K562 treated with DMSO at 1 percent for 4 hours (cell line): ENCODE results near the gene TBC1D14. TPM values are rescaled to one million over a fixed set of nuclear protein-coding genes. Genes with fewer than 3 reads are reported as not detected.

Experiments
- total RNA-seq: library from RNA; unstranded; fragments of 300-600 nt; gene quantifications from 2 replicates; pipeline ENCODE4 v1.2.3, GENCODE V29; 2022; ENCODE audit not compliant: insufficient read depth

The TBC1D14 gene
- total RNA-seq, result 32.9 and 42.7 TPM in 2 replicates

DNA sequence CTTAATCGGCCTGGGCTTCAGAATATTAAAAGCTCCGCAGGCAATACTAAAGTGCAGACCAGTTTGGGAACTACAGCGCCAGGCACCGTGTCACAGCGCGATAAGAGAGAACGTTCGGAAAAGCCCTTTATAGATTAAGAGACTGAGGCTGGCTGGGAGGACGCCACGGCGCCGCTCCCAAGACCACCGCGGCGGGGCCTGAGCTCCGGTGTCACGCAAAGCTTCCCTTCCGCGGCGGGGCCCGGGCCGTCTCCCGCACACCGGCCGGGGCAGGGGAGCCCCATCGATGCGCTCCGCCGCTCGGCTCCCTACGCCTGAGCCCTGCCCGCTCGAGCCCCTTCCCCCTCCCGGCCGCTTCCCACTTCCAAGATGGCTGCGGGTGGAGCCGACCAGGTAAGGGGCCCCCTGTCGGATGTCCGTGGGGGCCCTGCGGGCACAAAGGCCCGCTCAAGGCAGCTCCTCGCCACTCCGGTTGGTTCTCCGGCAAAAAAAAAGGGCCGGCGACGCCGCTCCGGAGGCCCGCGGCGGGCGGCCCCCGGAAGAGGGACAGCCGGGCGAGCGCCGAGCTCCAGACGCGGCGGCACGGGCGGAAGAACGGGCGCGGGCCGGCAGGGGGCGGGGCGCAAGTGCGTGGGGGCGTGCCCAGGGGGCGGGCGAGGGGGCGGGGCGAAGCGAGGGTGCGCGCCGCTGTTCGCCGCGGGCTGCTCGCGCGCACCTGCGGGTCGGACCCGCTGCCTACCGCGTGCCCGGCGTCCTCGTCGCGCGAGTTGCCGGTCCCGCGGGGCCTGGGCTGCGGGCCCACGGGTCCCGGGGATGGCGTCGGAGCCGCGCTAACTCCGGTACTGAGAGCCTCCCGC is at the start of gene TBC1D14:
TSS of gene TBC1D14 (plus strand) at position 714 of the 857 bp plus-strand sequence. CDS start 13,564 bp downstream, outside the sequence.

DNA sequence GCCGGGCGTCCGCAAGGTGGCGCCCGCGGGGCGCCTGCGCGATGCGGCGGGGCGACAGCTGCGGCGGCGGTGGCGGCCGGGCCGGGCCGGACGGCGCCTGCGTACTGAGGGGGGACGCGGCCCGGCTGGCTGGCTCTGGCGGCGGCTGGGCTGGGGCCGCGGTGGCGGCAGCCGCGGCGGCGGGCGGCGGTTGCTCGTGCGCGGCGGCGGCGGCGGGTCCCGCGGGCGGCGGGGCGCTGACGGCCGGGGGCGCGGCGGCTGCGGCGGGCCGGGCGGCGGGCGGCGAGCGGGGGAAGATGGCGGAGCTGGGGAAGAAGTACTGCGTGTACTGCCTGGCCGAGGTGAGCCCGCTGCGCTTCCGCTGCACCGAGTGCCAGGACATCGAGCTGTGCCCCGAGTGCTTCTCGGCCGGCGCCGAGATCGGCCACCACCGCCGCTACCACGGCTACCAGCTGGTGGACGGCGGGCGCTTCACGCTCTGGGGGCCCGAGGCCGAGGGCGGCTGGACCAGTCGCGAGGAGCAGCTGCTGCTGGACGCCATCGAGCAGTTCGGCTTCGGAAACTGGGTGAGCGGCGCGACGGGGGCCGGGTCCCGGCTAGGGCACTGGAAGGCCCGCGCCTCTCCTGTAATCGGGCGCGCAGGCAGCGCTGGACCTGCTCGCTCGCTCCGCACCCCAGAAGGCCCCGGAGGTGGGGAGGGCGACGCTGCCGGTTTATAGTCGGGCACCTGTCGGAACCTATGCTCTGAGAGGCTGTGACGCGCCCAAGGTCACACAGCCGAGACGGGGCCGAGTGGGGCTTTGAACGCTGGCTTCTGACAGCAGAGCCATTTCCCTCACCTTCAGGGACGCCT is 133.9 kb downstream of the TBC1D14 start, which contains the start of gene TADA2B:
TSS of gene TADA2B (plus strand) at position 89 of the 853 bp plus-strand sequence. CDS start at position 297, 208 bp downstream.

GRCh38 chr4:7067452-7068278 is 158.0 kb downstream of the TBC1D14 start, which contains the start of gene GRPEL1:
Gene GRPEL1 (minus strand): TSS chr4:7068064. CDS start chr4:7068032, 32 bp downstream.

Other genes with a start within 250 kb of the TBC1D14 start
- gene S100P, start 215.9 kb upstream of the TBC1D14 start, total RNA-seq, result 141 and 236 TPM in 2 replicates
- gene MRFAP1L1, start 200.0 kb upstream of the TBC1D14 start, total RNA-seq, result 75.2 and 95.9 TPM in 2 replicates
- 13.2 and 17.3 TPM in 2 replicates for gene BLOC1S4, start 193.7 kb upstream of the TBC1D14 start, total RNA-seq
- 8.6 and 12.1 TPM in 2 replicates for gene KIAA0232, start 127.1 kb upstream of the TBC1D14 start, total RNA-seq
- 14.6 and 17.7 TPM in 2 replicates for gene TADA2B, start 133.5 kb downstream of the TBC1D14 start, total RNA-seq
- gene GRPEL1, start 158.2 kb downstream of the TBC1D14 start, total RNA-seq, result 14.0 and 19.1 TPM in 2 replicates